Brain microvascular endothelial cell (primary cell): ENCODE results near the gene INSRR.

ENCODE experiments used
- DNase-seq: peaks from one replicate; pipeline ENCODE4 v3.0.0-alpha.2; 2020
- H3K27ac ChIP-seq: fragments of 250-450 bp; sonication (Bioruptor Pico); 2 replicates; pipeline ENCODE4 v1.5.1; 2020; ENCODE audit warnings: mild to moderate bottlenecking, moderate library complexity
- H3K27me3 ChIP-seq: fragments of 250-450 bp; sonication (Bioruptor Pico); replicated peaks from 2 replicates; pipeline ENCODE4 v1.5.1; 2020; ENCODE audit warnings: mild to moderate bottlenecking
- H3K36me3 ChIP-seq: fragments of 250-450 bp; sonication (Bioruptor Pico); replicated peaks from 2 replicates; pipeline ENCODE4 v1.5.1; 2020; ENCODE audit warnings: mild to moderate bottlenecking
- H3K4me3 ChIP-seq: 2 replicates; pipeline ENCODE4 v1.5.1; 2011; ENCODE audit warnings: low read depth, mild to moderate bottlenecking, control low read depth, low read length, moderate library complexity
- in situ Hi-C: cut with HindIII; loops from 2 replicates; pipeline ENCODE4 v1.10.0; 2017; ENCODE audit warnings: low sequenced_read_pairs, low pct_ligation_motif_present
- TF ChIP-seq, protein P1 (sequence below): IDR thresholded peaks from 2 replicates; pipeline ENCODE4 v1.5.1; 2011; ENCODE audit warnings: low read depth, mild to moderate bottlenecking, moderate library complexity, low read length, control low read depth, inconsistent platforms; ENCODE audit errors: missing control alignments

The INSRR gene

DNA sequence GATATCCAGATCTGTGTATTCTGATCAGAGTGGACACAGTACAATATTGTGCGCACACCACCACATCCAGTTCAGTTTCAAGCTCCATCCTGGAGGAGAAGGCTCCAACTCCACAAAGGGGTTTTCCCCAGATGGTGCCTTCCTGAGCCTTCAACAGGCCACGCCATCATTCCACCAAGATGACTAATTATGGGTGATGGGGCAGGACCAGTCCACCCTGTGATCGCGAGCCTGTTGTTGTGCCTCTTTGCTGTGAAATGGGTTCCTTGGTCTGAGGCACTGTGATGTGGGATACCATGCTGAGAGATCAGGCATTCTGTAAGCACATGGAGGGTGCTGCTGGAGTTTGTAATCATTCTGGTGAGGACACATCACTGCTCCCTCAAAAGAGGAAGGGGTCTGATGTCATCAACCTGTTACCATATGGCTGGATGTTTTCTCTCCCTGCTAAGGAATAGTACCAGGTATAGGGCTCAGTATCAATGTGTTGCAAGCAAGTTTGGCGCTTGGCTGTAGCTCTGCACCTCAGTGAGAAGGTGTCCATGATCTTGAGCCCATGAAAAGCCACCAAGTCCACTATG, 35.6 kb downstream of the INSRR start:
- Histone ChIP-seq H3K36me3 (no peaks in the 10 kb centered on the region), H3K27ac (no peak overlapping the region), H3K27me3 (no peaks in the 10 kb centered on the region), H3K4me3 (no peak overlapping the region)
- DNase-seq = no peak
- in situ Hi-C loops = no loop called here
- TF ChIP-seq, protein P1, sequence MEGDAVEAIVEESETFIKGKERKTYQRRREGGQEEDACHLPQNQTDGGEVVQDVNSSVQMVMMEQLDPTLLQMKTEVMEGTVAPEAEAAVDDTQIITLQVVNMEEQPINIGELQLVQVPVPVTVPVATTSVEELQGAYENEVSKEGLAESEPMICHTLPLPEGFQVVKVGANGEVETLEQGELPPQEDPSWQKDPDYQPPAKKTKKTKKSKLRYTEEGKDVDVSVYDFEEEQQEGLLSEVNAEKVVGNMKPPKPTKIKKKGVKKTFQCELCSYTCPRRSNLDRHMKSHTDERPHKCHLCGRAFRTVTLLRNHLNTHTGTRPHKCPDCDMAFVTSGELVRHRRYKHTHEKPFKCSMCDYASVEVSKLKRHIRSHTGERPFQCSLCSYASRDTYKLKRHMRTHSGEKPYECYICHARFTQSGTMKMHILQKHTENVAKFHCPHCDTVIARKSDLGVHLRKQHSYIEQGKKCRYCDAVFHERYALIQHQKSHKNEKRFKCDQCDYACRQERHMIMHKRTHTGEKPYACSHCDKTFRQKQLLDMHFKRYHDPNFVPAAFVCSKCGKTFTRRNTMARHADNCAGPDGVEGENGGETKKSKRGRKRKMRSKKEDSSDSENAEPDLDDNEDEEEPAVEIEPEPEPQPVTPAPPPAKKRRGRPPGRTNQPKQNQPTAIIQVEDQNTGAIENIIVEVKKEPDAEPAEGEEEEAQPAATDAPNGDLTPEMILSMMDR = no peak

- Histone ChIP-seq H3K4me3 (no peak overlapping the region), H3K27me3 (no peaks in the 10 kb centered on the region), H3K36me3 (no peaks in the 10 kb centered on the region), H3K27ac (no peak overlapping the region)
- TF ChIP-seq, protein P1 = no peak
- no peak for DNase-seq
- in situ Hi-C loops = no loop called here
Observed at GRCh38 chr1:156822680-156823079, 36.2 kb downstream of the INSRR start.

- H3K36me3 ChIP-seq = no peaks in the 10 kb centered on the region
- TF ChIP-seq, protein P1 = no peak
- in situ Hi-C loops = no loop called here
- peak; percentile 77 for DNase-seq
- no peak overlapping the region for H3K27ac ChIP-seq
- H3K27me3 ChIP-seq = no peaks in the 10 kb centered on the region
- no peak overlapping the region for H3K4me3 ChIP-seq
Observed at GRCh38 chr1:156821801-156822200, 37.1 kb downstream of the INSRR start.

DNA sequence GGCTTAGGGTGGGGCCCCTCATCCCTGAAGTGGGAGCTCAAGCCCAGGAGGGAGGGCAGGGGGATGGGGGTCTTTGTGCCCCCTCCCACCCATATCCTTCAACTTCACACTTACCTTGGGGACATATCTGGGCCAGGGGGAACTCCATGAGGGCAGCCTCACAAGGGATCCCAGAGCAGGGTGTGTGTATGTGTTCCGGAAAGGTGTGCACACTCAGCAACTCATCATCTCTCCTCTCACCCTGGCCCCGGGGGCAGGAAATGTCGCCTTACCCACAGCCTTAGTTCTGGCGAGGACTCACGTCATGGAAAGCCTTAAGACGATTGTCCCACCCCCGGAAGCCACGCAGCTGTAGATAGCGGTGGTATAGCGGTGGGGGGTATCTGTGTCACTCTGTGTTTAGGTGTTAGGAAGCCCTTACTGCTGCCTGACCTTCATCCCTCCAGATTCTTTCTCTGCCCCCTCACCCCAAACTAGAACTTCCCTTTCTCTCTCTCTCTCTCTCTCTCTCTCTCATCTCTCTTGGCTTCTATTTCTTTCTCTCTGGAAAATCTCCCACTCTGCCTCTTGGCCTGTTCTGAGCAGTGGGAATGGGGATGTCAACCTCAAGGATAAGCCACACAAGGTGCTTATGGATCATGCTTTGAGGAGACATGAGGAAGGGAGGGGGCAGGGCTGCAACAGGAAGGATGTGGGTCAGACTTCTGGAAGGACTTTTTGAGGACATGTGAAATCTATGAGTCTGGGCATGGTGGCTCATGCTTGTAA, 42.2 kb downstream of the INSRR start, which contains the start of gene SH2D2A:
Gene SH2D2A (minus strand): TSS at position 288 of the 768 bp plus-strand sequence. CDS start 140 bp downstream, at position 148.
- no peak within 1 kb of the TSS for H3K27ac ChIP-seq
- DNase-seq = peak; percentile 65

GRCh38 chr1:156815961-156816422, 42.9 kb downstream of the INSRR start:
- DNase-seq = no peak
- H3K27ac ChIP-seq = no peak overlapping the region
- no peaks in the 10 kb centered on the region for H3K27me3 ChIP-seq
- H3K4me3 ChIP-seq = no peak overlapping the region
- in situ Hi-C loops = no loop called here
- TF ChIP-seq, protein P1 = no peak
- no peaks in the 10 kb centered on the region for H3K36me3 ChIP-seq

More for the DNA sequence above, 42.2 kb downstream of the INSRR start, which contains the start of gene SH2D2A:
- Histone ChIP-seq H3K27me3 (no peaks in the 10 kb centered on the region), H3K4me3 (no peak within 1 kb of the TSS), H3K36me3 (no peaks in the 10 kb centered on the region)
- in situ Hi-C loops = no loop called here
- TF ChIP-seq, protein P1 = no peak
